Measurements from ENCODE around the gene DNM3.
A peak's percentile ranks its signal among the peaks of the same experiment; 100 is the strongest.

Gene DNM3

GRCh38 chr1:172040466-172040865 is 199.2 kb downstream of the DNM3 start:
- peak; percentile 91 for ATAC-seq
- TF ChIP-seq TSHZ2 (CRISPR knock-in tag; IDR thresholded peaks at IDR 0.05) (no peak), ZC3H10 (CRISPR knock-in tag; IDR thresholded peaks at IDR 0.05) (0 out of 2 replicates have a peak, but pooled peaks have one; percentile 17)

- ATAC-seq, result peak; percentile 16
- no peak for TF ChIP-seq CSDC2 (CRISPR knock-in tag; IDR thresholded peaks at IDR 0.05)
- TF ChIP-seq CSRNP3 (CRISPR knock-in tag; IDR thresholded peaks at IDR 0.05), result no peak
- TF ChIP-seq SNAI2 (CRISPR knock-in tag; IDR thresholded peaks at IDR 0.05), result no peak
- TF ChIP-seq ARNTL (CRISPR knock-in tag; IDR thresholded peaks at IDR 0.05; ENCODE audit: borderline replicate concordance, low read depth), result no peak
- no peak for TF ChIP-seq OSR1 (CRISPR knock-in tag; IDR thresholded peaks at IDR 0.05)
- no peak for TF ChIP-seq ISL1 (CRISPR knock-in tag; IDR thresholded peaks at IDR 0.05)
- TF ChIP-seq PPARA (CRISPR knock-in tag; IDR thresholded peaks at IDR 0.05; ENCODE audit: borderline replicate concordance), result no peak
- TF ChIP-seq TOX (CRISPR knock-in tag; IDR thresholded peaks at IDR 0.05; ENCODE audit: borderline replicate concordance), result no peak
- no peak for TF ChIP-seq ESRRG (CRISPR knock-in tag; IDR thresholded peaks at IDR 0.05)
- no peak for TF ChIP-seq POU6F1 (CRISPR knock-in tag; IDR thresholded peaks at IDR 0.05; ENCODE audit: borderline replicate concordance, low read depth)
- no peak for TF ChIP-seq GLIS3 (CRISPR knock-in tag; IDR thresholded peaks at IDR 0.05)
- TF ChIP-seq CREB5 (CRISPR knock-in tag; IDR thresholded peaks at IDR 0.05; ENCODE audit: low read depth), result no peak
Observed at GRCh38 chr1:172041102-172041501, 199.8 kb downstream of the DNM3 start.

GRCh38 chr1:172041742-172042141 is 200.4 kb downstream of the DNM3 start:
- ATAC-seq, result peak; percentile 90
- TF ChIP-seq GLIS3 (CRISPR knock-in tag; IDR thresholded peaks at IDR 0.05) (no peak), PPARA (CRISPR knock-in tag; IDR thresholded peaks at IDR 0.05; ENCODE audit: borderline replicate concordance) (no peak), TSHZ2 (CRISPR knock-in tag; IDR thresholded peaks at IDR 0.05) (no peak), ZC3H10 (CRISPR knock-in tag; IDR thresholded peaks at IDR 0.05) (no peak), BACH2 (CRISPR knock-in tag; IDR thresholded peaks at IDR 0.05; ENCODE audit: borderline replicate concordance) (no peak), ZFP3 (CRISPR knock-in tag; IDR thresholded peaks at IDR 0.05) (no peak), CSDC2 (CRISPR knock-in tag; IDR thresholded peaks at IDR 0.05) (no peak), CREB5 (CRISPR knock-in tag; IDR thresholded peaks at IDR 0.05; ENCODE audit: low read depth) (no peak), ZNF70 (CRISPR knock-in tag; IDR thresholded peaks at IDR 0.05) (no peak), OSR1 (CRISPR knock-in tag; IDR thresholded peaks at IDR 0.05) (no peak), ARNTL (CRISPR knock-in tag; IDR thresholded peaks at IDR 0.05; ENCODE audit: borderline replicate concordance, low read depth) (no peak)

Data from SK-N-SH treated with all-trans-retinoic acid at 6 μM for 48 hours (cell line).